Transverse colon (tissue), 4 donors: ENCODE data around the gene GARIN5B. TPM values are rescaled to one million over a fixed set of nuclear protein-coding genes. Genes with fewer than 3 reads are reported as not detected.
A peak's percentile ranks its signal among the peaks of the same experiment; 100 is the strongest.

Experiments used
- DNase-seq: peaks from one replicate; pipeline ENCODE4 v3.0.0-alpha.2; 2019
- H3K27ac ChIP-seq, 4 donors: fragments of 200-600 bp; sonication (generic); 2 replicates each; pipeline ENCODE4 v1.5.1; 2016 to 2018; ENCODE audit warnings: inconsistent platforms in 4 of 4
- H3K27me3 ChIP-seq: fragments of 200-600 bp; sonication (generic); 2 replicates; pipeline ENCODE4 v1.5.1; 2017; ENCODE audit warnings: inconsistent platforms
- H3K36me3 ChIP-seq, 4 donors: fragments of 200-600 bp; sonication (generic); 2 replicates each; pipeline ENCODE4 v1.5.1; 2017 to 2019; ENCODE audit warnings: inconsistent platforms in 4 of 4
- H3K4me1 ChIP-seq, 4 donors: fragments of 200-600 bp; sonication (generic); 2 replicates each; pipeline ENCODE4 v1.5.1; 2017 to 2020; ENCODE audit warnings: inconsistent platforms in 4 of 4
- H3K4me3 ChIP-seq, 4 donors: fragments of 200-600 bp; sonication (generic); 1 replicate in 1 of 4; 2 replicates in 3 of 4; pipeline versions ENCODE4 v1.5.1 to v1.6.1; 2017 to 2019; ENCODE audit warnings: inconsistent platforms in 4 of 4
- H3K9me3 ChIP-seq, 2 donors: fragments of 200-600 bp; sonication (generic); 2 replicates each; pipeline ENCODE4 v1.5.1; 2017 to 2019; ENCODE audit warnings: inconsistent platforms in 2 of 2
- CTCF ChIP-seq, 5 experiments: fragments of 200-600 bp in 3 of 5; fragments of 450-650 bp in 2 of 5; sonication (generic) in 3 of 5; IDR thresholded peaks; 1 replicate in 2 of 5; 2 replicates in 3 of 5; pipeline ENCODE4 v1.5.1; 2016 to 2017; ENCODE audit warnings: antibody characterized with exemption in 5 of 5, inconsistent platforms in 3 of 5, mild to moderate bottlenecking in 2 of 5, moderate library complexity in 1 of 5
- EP300 ChIP-seq: sonication (generic); formaldehyde crosslinking; IDR thresholded peaks from one replicate; pipeline ENCODE4 v1.6.1; 2017; ENCODE audit warnings: antibody characterized with exemption, low read depth
- POLR2A ChIP-seq: fragments of 450-650 bp; IDR thresholded peaks from one replicate; pipeline ENCODE4 v1.6.1; 2016; ENCODE audit warnings: antibody characterized with exemption, mild to moderate bottlenecking, moderate library complexity
- POLR2AphosphoS5 ChIP-seq, 3 donors: sonication (generic); formaldehyde crosslinking; IDR thresholded peaks; one replicate each; pipeline ENCODE4 v1.6.1; 2016; ENCODE audit warnings: antibody characterized with exemption in 3 of 3
- WGBS, 2 donors: methylation state at CpG; one replicate each; pipeline ENCODE4 v1.1.5; 2018; ENCODE audit warnings: low coverage in 1 of 2; 5-methylcytosine and 5-hydroxymethylcytosine counted together
- in situ Hi-C, 4 donors: fragments of 200-750 bp; cut with MboI; loops; one replicate each; pipeline versions ENCODE4 v1.15.0 to v1.15.1; 2017; ENCODE audit warnings: low sequenced_read_pairs in 3 of 4, low pct_ligation_motif_present in 1 of 4, low pct_unique_long_range_greater_than_20kb in 1 of 4
- intact Hi-C: fragments of 100-400 bp; cut with DNase I; formaldehyde crosslinking; loops from one replicate; pipeline ENCODE4 v1.15.1; 2023; ENCODE audit warnings: low total_unique reads
- total RNA-seq, 4 donors: library from RNA; depleted of rRNA; stranded (reverse); fragments of >200 nt; gene quantifications; one replicate each; pipeline ENCODE4 v1.1.0, GENCODE V29; 2016

Gene GARIN5B
- total RNA-seq, 4 donors from 2014 or later, result not detected

- intact Hi-C loops, result loop anchor here (5.0 to 10.0 kb wide), 2 partner anchors 82 to 270 kb away; partner anchors contain the start of gene U2AF2
These were observed 21.3 kb upstream of the GARIN5B start, which contains the start of gene TMEM238 for GRCh38 chr19:55384131-55384919. Gene TMEM238, minus strand, starts transcription at chr19:55384292. Its CDS starts 33 bp downstream, at chr19:55384259.

GRCh38 chr19:55383279-55384130 lies 20.4 kb upstream of the GARIN5B start:
- peaks cover 28 to 42% (median 40%) of the 10 kb centered on the region in 4 donors for H3K4me1 ChIP-seq
- H3K9me3 ChIP-seq, result no peaks in the 10 kb centered on the region
- TF ChIP-seq CTCF (IDR thresholded peaks at IDR 0.05), result peak in 1 of 5 experiments; percentile 25
- TF ChIP-seq POLR2AphosphoS5 (IDR thresholded peaks at IDR 0.05), result peak in 1 of 3 donors; percentile 5
- no peak for TF ChIP-seq EP300
- WGBS, 2 donors, result 4% methylated on average over 11 to 55 of the region's 88 CpGs
- intact Hi-C loops, result loop anchor here (5.0 to 10.0 kb wide), 2 partner anchors 81 to 271 kb away; partner anchors contain the start of gene U2AF2
- H3K27me3 ChIP-seq, result no peaks in the 10 kb centered on the region
- in situ Hi-C loops, result loop anchor here in 1 of 4 donors (25.0 kb wide), 1 partner anchor 96 kb away; the partner anchor contains the start of genes BRSK1 and HSPBP1
- DNase-seq, result peak; percentile 61
- peaks cover 0 to 4% (median 0%) of the 10 kb centered on the region in 4 donors for H3K36me3 ChIP-seq
- peak overlapping the region; percentile 40 to 93 (median 78) for H3K4me3 ChIP-seq
- H3K27ac ChIP-seq, result peak overlapping the region; percentile 94 to 99 (median 96)

More at GRCh38 chr19:55384131-55384919, 21.3 kb upstream of the GARIN5B start, which contains the start of gene TMEM238:
- H3K27ac ChIP-seq, result peak within 1 kb of the TSS; percentile 94 to 99 (median 96)
- H3K36me3 ChIP-seq, result peaks cover 0 to 6% (median 0%) of the 10 kb centered on the region in 4 donors
- TF ChIP-seq POLR2A, result peak; percentile 64
- no peak for TF ChIP-seq CTCF (IDR thresholded peaks at IDR 0.05)
- no peak for TF ChIP-seq EP300
- peak; percentile 25 to 66 (median 39) for TF ChIP-seq POLR2AphosphoS5 (IDR thresholded peaks at IDR 0.05)
- in situ Hi-C loops, result loop anchor here in 1 of 4 donors (25.0 kb wide), 1 partner anchor 97 kb away; the partner anchor contains the start of genes BRSK1 and HSPBP1
- no peaks in the 10 kb centered on the region for H3K9me3 ChIP-seq
- H3K27me3 ChIP-seq, result no peaks in the 10 kb centered on the region
- H3K4me1 ChIP-seq, result peaks cover 33 to 50% (median 44%) of the 10 kb centered on the region in 4 donors
- H3K4me3 ChIP-seq, result peak within 1 kb of the TSS; percentile 40 to 93 (median 78)
- WGBS, 2 donors, result 13% methylated on average over 32 of the region's 72 CpGs; no CpG with 5 or more reads in 1 of the 2 donors
- DNase-seq, result peak; percentile 84

GRCh38 chr19:55382522-55383054 lies 19.5 kb upstream of the GARIN5B start:
- intact Hi-C loops, result loop anchor here (1.0 to 10.0 kb wide), 3 partner anchors 69 to 272 kb away; partner anchors contain the start of gene U2AF2
- H3K4me1 ChIP-seq, result peaks cover 19 to 33% (median 30%) of the 10 kb centered on the region in 4 donors
- H3K4me3 ChIP-seq, result peak overlapping the region in 1 of 4 donors; percentile 74
- in situ Hi-C loops, result loop anchor here in 1 of 4 donors (25.0 kb wide), 1 partner anchor 95 kb away; the partner anchor contains the start of genes BRSK1 and HSPBP1
- TF ChIP-seq CTCF (IDR thresholded peaks at IDR 0.05) (no peak), EP300 (no peak), POLR2AphosphoS5 (IDR thresholded peaks at IDR 0.05) (no peak), POLR2A (no peak)
- 94 to 100% methylated on average over 3 of the region's 3 CpGs for WGBS, 2 donors
- no peaks in the 10 kb centered on the region for H3K27me3 ChIP-seq
- no peaks in the 10 kb centered on the region for H3K36me3 ChIP-seq
- H3K9me3 ChIP-seq, result no peaks in the 10 kb centered on the region
- no peak for DNase-seq
- no peak overlapping the region for H3K27ac ChIP-seq
